Epithelial cell of proximal tubule (primary cell): ENCODE results near the gene ACBD7. TPM values are rescaled to one million over a fixed set of nuclear protein-coding genes. Genes with fewer than 3 reads are reported as not detected.

ENCODE experiments used
- DNase-seq: peaks from one replicate; pipeline ENCODE4 v3.0.0-alpha.2; 2011; ENCODE audit warnings: low read depth
- H3K4me3 ChIP-seq: 2 replicates; pipeline ENCODE4 v1.5.1; 2011; ENCODE audit warnings: low read depth, mild to moderate bottlenecking, low read length
- total RNA-seq: library from RNA; depleted of rRNA; stranded (reverse); fragments of >200 nt; gene quantifications from 2 replicates; pipeline ENCODE4 v1.2.3, GENCODE V29; 2015
- TF ChIP-seq, protein P1 (sequence below): conservative IDR thresholded peaks from 2 replicates; pipeline ENCODE4 v1.5.1; 2012; ENCODE audit warnings: low read depth, mild to moderate bottlenecking, low read length

ACBD7 gene
- total RNA-seq, 1 donor from 2014 or later = 1.6 TPM

DNA sequence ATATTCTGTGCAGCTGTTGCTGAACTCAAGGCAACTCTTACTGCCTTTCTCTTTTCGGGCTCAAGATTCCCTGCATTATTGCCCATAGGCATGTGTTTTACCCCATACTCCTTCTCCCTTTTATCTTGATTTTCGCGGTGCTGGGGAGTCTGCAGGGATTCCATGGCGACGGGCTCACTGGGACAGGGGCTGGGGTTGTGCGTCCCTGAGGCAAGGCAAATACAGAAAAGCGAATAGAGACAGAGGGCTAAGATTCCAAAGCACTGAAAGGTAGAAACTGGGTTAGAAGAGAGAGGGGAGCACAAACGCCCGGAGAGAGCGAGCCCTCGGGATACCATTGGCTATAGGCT, 8.1 kb upstream of the ACBD7 start:
- peak overlapping the region; percentile 83 for H3K4me3 ChIP-seq
- TF ChIP-seq, protein P1, sequence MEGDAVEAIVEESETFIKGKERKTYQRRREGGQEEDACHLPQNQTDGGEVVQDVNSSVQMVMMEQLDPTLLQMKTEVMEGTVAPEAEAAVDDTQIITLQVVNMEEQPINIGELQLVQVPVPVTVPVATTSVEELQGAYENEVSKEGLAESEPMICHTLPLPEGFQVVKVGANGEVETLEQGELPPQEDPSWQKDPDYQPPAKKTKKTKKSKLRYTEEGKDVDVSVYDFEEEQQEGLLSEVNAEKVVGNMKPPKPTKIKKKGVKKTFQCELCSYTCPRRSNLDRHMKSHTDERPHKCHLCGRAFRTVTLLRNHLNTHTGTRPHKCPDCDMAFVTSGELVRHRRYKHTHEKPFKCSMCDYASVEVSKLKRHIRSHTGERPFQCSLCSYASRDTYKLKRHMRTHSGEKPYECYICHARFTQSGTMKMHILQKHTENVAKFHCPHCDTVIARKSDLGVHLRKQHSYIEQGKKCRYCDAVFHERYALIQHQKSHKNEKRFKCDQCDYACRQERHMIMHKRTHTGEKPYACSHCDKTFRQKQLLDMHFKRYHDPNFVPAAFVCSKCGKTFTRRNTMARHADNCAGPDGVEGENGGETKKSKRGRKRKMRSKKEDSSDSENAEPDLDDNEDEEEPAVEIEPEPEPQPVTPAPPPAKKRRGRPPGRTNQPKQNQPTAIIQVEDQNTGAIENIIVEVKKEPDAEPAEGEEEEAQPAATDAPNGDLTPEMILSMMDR = no peak
- no peak for DNase-seq

DNA sequence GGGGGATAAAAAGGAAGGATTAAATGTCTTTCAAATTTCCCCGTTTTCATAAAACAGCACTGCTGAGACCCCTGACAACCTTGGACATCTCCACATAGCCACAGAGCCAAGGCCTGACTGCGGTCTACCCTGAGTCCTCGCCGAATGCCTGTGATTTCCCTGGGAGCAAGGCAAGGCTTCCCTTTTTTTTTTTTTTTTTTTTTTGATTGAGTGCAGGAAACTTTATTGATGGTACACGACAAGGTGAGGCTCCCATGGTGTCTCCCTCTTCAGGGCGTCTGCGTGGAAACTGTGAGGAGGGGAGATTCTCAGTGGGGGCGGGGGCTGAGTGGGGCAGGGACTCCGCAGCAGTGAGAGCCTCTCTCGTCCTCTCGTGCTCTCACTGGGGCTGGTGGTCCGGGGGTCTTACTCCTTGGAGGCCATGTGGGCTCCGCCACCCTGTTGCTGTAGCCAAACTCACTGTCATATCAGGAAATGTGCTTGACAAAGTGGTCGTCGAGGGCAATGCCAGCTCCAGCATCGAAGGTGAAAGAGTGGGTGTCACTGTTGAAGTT, 4.4 kb upstream of the ACBD7 start:
- no peak for DNase-seq

DNA sequence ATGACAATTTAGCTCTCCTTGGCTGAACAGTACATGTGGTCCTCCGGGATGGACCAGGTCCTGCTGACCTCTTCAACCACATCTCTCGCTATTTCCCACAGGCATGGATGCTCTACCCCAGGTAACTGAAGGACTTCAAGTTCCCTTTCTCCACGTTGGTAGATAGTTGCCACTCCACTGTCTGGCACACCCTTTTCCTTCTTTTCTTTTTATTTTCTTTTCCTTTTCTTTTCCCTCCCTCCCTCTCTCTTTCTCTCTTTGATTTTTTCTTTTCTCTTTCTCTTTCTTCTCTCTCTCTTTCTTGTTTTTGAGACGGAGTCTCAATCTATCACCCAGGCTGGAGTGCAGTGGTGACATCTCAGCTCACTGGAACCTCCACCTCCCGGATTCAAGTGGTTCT, 2.8 kb upstream of the ACBD7 start:
- no peak overlapping the region for H3K4me3 ChIP-seq
- DNase-seq = no peak
- TF ChIP-seq, protein P1 = no peak

More for the DNA sequence above, 4.4 kb upstream of the ACBD7 start:
- no peak overlapping the region for H3K4me3 ChIP-seq
- TF ChIP-seq, protein P1 = no peak

DNA sequence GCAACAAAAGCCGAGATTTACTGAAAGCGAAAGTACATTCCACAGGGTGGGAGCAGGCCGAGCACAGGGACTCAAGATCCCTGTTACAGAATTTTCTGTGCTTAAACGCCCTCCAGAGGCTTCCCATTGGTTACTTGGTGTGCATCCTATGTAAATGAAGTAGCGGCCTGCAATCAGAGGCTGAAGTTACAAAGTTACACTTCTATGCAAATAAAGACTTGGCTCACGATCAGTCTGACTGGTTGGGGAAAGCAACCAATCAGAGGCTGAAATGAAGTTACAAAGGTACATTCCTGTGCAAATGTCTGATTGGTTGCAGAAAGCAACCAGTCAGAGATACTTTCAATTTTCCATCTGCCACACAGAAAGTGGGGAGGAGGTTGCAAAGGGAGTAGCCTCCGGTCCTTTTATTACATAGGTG, 4.1 kb downstream of the ACBD7 start:
- DNase-seq = peak; percentile 93
- TF ChIP-seq, protein P1 = no peak
- H3K4me3 ChIP-seq = peak overlapping the region; percentile 60

DNA sequence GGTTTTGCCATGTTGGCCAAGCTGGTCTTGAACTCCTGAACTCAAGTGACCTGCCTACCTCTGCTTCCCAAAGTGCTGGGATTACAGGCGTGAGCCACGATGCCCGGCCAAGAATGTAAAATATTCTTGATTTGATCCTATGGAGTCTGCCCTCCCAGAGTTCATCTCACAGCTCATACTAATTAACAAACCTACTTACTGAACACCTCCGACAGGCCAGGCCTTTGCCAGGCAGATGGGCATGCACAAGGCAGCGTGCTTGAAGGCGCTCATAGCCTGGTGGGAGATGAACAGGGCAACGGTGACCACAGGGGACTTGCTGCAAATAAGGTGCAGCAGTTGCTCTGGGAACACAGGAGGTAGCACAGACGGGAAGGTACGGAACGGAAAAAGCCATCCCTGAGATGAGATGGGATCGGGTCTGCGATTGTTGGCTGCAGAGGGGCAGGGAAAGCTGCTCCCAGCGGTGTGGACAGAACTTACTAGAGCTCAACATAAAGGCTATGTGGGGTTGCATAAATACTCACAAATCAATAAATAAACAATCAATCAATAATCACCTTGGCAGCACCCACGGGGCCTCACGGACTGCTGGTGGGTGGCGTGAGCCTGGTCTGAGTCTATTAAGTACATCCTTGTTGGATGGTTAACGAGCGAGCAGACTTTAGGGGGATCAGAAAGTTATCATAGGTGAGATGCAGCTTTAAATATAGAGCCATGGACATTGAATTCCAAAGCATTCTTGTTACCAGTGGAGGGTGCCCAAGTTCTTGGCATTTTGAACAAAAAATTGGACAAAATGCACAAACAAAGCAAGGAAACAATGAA, 4.7 kb downstream of the ACBD7 start:
- TF ChIP-seq, protein P1 = peak; percentile 26
- DNase-seq = no peak
- H3K4me3 ChIP-seq = peak overlapping the region; percentile 60

DNA sequence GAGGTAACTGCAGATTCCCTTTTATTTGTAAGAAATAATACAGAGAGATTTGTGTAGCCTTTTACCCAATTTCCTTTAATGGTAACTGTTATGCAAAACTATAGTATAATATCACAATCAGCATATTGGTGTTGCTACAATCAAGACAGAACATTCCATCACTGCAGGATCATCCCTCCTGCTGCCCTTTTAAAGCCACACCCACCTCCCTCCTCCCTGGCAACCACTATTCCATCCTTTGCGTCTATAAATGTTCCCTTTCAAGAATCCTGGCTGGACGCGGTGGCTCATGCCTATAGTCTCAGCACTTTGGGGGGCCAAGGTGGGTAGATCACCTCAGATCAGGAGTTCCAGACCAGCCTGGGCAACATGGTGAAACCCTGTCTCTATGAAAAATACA, 13.2 kb downstream of the ACBD7 start:
- H3K4me3 ChIP-seq = no peak overlapping the region
- DNase-seq = no peak
- TF ChIP-seq, protein P1 = no peak
